SK-N-DZ (cell line): Measurements from ENCODE around the gene OSBPL1A.

Experiments
- DNase-seq: peaks from one replicate; pipeline ENCODE4 v3.0.0-alpha.2; 2015; ENCODE audit warnings: low spot score

The OSBPL1A gene

GRCh38 chr18:24342347-24342746, 55.3 kb downstream of the OSBPL1A start:
- no peak for DNase-seq

GRCh38 chr18:24341361-24341760, 56.3 kb downstream of the OSBPL1A start:
- no peak for DNase-seq

GRCh38 chr18:24333084-24333483, 64.5 kb downstream of the OSBPL1A start:
- no peak for DNase-seq

DNA sequence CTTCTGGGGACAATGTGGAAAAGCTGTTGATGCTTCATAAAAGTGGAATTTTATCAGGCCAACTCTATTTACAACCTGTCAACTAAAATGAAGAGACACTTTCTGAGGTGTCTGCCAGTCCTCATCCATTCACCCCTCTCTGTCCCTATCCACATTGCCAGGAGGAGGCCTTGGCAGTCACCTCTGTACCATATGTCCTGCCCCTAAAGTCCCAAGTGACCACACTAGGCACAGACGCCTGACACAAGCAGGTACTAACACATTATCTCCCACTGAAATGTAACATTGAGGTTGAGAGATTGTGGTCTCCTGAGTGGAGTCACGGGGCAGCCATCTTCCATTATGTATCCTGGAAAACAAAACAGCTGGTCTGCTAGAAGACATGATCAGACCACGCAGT, 71.4 kb downstream of the OSBPL1A start:
- no peak for DNase-seq

- no peak for DNase-seq
Measured at GRCh38 chr18:24322584-24323136, 75.0 kb downstream of the OSBPL1A start.

DNA sequence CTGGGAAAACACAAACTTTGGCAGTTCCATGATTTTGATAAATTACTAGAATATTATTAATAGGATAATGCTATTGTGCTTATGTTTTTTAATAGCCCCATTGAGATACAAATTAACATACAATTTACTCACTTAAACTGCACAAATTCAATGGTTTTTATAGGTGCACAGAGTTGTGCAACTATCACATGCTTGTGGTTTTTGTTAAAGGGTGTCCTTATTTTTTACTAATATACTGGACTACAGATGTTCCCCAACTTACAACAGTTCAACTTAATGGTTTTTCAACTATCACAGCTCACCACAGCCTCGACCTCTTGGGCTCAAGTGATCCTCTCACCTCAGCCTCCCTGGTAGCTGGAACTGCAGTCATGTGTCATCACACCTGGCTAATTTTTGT, 76.6 kb downstream of the OSBPL1A start:
- no peak for DNase-seq

DNA sequence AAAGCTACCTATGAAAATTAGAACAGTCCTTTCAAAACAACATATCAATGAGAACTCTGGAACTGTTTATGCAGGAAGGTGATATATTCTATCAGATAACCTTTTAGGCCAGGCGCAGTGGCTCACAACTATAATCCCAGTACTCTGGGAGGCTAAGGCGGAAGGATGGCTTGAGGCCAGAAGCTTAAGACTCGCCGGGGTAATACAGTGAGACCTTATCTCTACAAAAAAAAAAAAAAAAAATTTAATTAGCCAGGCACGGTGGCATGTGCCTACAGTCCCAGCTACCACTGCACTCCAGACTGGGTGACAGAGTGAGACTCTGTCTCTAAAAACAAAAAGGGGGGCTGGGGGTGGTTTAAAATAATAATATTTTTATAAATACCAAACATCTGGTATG, 77.9 kb downstream of the OSBPL1A start:
- peak; percentile 69 for DNase-seq

GRCh38 chr18:24317370-24317769, 80.3 kb downstream of the OSBPL1A start:
- DNase-seq = peak; percentile 10

- no peak for DNase-seq
Measured at GRCh38 chr18:24315170-24315569, 82.5 kb downstream of the OSBPL1A start.

- no peak for DNase-seq
Measured at GRCh38 chr18:24306201-24306600, 91.4 kb downstream of the OSBPL1A start.

DNA sequence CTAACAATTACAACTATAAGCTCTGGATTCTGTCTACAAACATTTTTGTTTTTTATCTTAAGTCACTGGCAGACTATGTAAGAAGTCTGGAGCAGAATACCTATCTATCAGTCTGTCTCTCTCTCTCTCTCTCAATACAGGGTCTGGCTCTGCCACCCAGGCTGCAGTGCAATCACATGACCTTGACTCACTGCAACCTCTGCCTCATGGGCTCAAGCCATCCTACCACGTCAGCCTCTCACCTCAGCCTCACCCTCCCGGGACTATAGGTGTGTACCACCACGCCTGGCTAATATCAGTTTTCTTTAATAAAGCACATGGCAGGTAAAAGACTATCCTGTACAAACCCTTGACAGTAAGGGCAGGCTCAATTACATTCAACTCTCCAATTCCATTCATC, 96.9 kb downstream of the OSBPL1A start:
- DNase-seq = no peak

GRCh38 chr18:24296276-24296675, 101.3 kb downstream of the OSBPL1A start:
- no peak for DNase-seq

DNA sequence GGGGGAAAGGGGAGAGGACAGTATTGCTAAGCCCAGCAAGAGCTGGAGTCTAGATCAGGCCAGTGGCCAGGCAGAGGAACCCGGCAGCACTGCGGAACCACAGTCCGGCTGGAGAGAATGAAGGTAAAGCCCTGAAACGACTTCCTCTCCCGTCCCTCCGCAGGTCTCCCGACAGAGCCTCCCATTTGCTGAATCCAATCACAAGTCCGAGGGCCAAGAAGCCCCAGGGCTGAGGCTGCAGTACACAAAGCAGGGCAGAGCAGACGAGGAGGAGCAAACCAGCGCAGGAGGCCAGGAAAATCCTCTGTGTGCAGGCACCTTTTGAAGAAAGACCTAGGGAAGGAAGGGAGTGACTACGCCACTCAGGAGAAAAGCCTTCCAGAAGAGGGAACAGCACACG, 104.4 kb downstream of the OSBPL1A start:
- no peak for DNase-seq

- DNase-seq = no peak
Measured at GRCh38 chr18:24278591-24278990, 119.0 kb downstream of the OSBPL1A start.

DNA sequence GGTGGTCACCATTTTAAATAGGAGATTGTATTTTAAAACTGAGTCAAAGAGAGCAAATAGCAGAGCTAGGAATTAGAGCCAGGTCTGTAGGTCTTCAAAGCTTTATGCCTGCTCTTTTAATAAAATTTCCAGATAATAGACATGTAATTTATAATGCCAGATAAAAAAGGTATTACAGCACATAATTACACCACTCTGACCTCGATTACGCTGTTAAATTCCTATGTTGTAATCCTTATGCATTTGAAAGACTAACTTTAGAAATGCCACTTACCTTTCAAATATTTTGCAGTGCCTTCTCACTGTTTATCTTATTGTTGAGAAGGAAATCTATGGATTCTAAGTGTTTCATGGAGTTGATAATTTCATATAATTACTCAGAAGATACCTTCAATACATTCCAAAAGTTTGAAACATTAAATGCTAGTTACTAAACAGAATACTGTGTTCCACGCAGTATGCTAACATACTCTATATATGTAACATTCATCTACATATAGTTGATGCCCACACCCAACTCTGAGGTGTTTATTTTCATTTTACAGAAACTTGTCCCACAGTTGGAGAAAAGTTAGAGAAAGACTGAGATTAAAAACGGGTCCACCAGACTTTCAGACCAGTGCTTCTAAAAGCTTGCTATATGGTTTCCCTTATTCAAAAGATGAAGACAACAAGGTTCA, 120.0 kb downstream of the OSBPL1A start:
- no peak for DNase-seq

DNA sequence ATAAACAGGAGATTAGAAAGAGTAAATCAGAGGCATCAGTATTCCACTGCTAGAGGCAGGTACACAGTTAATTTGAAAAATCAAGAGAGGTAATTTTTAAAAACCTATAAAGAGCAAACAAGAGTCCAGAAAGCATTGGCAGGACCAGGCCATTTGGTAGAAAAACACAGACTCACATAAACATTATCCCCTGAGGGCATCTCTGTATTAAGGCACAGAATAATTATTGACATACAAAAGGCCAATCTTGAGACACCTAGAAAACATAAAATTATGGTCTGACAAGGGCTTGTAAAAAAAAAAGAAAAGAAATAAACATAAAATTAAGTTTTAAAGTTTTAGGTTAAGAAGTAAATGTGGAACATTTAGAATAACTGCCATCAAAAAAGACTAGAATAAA, 120.6 kb downstream of the OSBPL1A start:
- DNase-seq = no peak

DNA sequence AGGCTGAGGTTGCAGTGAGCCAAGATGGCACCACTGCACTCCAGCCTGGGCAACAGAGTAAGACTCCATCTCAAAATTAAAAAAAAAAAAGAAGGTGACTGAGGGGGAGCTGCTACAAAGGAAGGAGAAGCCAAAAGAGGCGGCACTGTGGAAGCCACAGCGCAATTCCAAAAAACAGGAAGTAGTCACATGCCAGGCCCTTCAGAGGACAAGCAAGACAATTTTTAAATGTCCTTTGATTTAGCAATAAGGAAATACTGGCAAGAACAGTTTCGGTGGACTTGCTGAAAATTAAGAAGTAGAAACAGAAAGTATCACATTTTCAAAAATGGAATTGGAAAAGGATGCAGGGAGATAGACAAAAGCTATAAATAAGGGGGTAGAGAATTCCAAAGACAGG, 122.8 kb downstream of the OSBPL1A start:
- DNase-seq = no peak

- no peak for DNase-seq
Measured at GRCh38 chr18:24273596-24273995, 124.0 kb downstream of the OSBPL1A start.

GRCh38 chr18:24272229-24272525, 125.4 kb downstream of the OSBPL1A start:
- no peak for DNase-seq

DNA sequence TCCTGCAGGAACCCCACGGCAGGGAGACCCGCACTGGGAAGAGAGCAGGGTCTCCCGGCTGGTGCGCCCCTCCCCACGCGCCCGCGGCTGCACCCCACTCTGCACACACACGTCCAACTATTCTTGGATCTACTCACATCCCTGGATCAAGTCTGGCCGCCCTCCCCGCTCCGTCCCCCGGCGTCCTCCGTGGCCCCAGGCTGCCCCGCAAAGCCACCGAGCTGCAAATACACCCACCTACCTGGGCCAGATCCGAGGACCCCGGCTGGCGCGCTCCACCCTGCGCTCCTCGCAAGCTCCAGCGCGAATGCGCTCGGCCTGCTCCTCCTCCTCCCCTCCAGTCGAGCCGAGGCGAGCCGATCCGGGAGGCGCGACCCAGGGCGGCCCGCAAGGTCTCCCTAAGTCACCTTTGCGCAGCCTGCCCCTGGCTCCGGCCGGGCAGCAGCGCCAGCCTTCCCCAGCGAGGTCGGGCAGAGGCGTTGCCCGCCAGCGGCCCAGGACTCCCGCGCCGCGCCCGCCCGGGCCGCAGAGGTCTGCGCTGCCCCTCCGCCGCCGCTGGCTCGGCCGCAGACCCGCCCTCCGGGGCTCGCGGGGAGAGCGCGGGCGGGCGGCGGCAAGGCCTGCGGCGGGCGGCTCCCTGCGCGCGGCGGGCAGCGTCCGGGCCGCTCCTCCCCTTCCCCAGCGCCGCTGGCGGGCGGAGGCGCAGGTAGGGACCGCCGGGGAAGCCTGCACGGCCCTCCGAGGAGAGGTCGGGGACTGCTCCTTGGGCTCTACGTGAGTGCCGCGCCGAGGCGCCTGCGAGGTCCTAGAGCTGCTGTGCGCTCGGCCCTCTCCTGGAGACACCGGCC, 126.0 kb downstream of the OSBPL1A start:
- peak; percentile 83 for DNase-seq

DNA sequence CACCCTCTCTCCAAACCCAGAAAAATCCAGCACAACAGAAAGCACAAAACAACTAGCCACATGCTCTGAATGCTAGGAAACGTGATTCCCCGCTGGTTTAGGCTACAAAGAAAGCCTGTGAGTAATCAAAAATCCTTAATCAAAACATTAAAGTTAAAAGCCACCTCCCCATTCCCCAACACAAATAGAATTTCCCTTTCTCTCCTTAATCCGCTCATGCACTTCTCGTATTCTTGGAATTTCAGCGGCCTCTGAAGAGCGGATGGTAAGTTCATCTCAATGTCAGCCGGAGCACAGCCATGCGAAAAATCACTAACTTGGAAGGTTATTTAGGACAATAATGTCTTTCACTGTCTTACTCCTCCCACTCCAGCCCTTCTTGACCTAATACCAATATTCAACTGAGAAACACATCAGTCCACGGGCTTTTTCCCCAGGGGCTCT, 126.7 kb downstream of the OSBPL1A start:
- DNase-seq = no peak

DNA sequence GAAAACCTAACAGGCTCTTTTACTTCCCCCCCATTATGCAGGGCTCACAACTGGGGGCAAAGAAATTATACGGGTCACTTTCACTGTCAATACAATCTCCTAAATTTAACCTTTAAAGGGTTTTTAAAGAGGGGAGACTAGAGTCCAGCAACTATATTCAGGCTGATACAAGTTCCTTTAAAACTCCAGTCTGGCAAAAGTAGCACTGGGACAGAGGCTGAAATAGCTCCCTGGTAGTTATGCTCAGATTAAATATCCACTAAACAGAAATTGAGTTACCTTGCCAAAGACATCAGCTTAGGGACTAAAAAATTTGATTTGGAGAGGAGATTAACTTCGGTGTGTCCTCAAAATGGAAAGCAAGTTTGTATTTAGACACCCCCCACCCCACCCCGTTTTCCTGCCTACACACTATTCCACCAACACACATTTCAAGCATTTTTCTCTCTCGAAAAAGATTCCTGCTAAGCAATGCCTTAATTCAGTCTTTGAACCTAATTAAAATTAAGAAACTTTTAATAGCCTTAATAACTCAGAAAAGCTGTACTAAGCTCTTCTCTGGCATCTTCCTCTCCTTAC, 127.2 kb downstream of the OSBPL1A start:
- peak; percentile 8 for DNase-seq
